Esophagus squamous epithelium (tissue), 4 donors: ENCODE data around the gene ST3GAL3.

Source experiments
- CTCF ChIP-seq, 6 experiments: fragments of 450-650 bp in 4 of 6; fragments of 200-600 bp in 2 of 6; sonication (generic) in 2 of 6; IDR thresholded peaks; one replicate each; pipeline ENCODE4 v1.5.1; 2016 to 2019; ENCODE audit warnings: antibody characterized with exemption in 6 of 6, mild to moderate bottlenecking in 4 of 6, moderate library complexity in 4 of 6
- POLR2A ChIP-seq, 4 donors: fragments of 450-650 bp; IDR thresholded peaks; one replicate each; pipeline ENCODE4 v1.6.1; 2017; ENCODE audit warnings: antibody characterized with exemption in 4 of 4, mild to moderate bottlenecking in 4 of 4, moderate library complexity in 3 of 4

- TF ChIP-seq CTCF (IDR thresholded peaks at IDR 0.05) (no peak), POLR2A (IDR thresholded peaks at IDR 0.05) (no peak)
These were observed 194.0 kb downstream of the ST3GAL3 start for GRCh38 chr1:43901196-43901961.
